ENCODE results near the gene ITLN1.

The ITLN1 gene

GRCh38 chr1:160858097-160858496 lies 26.9 kb downstream of the ITLN1 start:
- DNase-seq (ENCODE audit: low spot score), result no peak

GRCh38 chr1:160855181-160855981 lies 29.6 kb downstream of the ITLN1 start:
- no peak for DNase-seq (ENCODE audit: low spot score)

- DNase-seq (ENCODE audit: low spot score), result no peak
Observed at GRCh38 chr1:160853754-160854153, 31.2 kb downstream of the ITLN1 start.

GRCh38 chr1:160853014-160853413 lies 32.0 kb downstream of the ITLN1 start:
- DNase-seq (ENCODE audit: low spot score), result no peak

GRCh38 chr1:160850993-160851392 lies 34.0 kb downstream of the ITLN1 start:
- no peak for DNase-seq (ENCODE audit: low spot score)

DNA sequence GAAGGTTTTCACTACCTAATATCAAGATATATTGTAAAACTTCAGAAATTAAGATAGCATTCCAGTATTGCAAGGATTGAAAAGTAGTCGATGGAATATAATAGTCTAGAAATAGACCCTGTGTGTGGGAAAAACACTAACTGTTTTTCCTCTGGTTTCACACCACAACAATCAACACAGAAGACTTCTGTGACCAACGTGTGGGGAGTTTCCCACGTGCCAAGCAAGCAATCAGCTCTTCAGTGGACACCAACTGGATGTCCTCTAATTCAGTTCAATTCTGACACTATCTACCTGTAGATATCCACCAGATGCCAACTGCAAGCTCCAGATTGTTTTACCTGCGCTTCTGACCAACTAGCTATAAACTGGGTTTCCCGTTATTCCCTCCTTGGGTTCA lies 34.4 kb downstream of the ITLN1 start:
- DNase-seq (ENCODE audit: low spot score), result no peak

GRCh38 chr1:160846281-160846680 lies 38.7 kb downstream of the ITLN1 start:
- DNase-seq (ENCODE audit: low spot score), result no peak

GRCh38 chr1:160844447-160845232 lies 40.3 kb downstream of the ITLN1 start:
- no peak for DNase-seq (ENCODE audit: low spot score)

GRCh38 chr1:160841079-160841478 lies 43.9 kb downstream of the ITLN1 start:
- no peak for DNase-seq (ENCODE audit: low spot score)

DNA sequence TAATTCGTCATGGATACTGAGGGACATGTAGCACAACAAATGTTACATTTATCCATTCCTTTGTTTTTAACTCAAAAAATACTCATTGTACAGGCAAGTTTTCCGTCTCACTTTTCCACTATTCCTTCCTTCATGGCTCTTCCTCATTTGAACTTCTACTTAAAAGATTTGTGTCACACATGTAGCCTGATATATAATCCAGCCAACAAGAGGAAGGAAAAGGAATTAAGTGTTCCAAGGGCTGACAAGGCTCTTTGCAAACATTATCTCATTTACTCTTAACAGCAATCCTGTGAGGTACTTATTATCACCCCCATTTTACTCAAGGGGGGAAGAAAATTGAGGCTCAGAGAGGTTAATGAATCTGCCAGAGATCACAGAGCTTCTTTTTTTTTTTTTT lies 45.2 kb downstream of the ITLN1 start:
- DNase-seq (ENCODE audit: low spot score), result no peak

GRCh38 chr1:160838888-160839287 lies 46.1 kb downstream of the ITLN1 start:
- no peak for DNase-seq (ENCODE audit: low spot score)

DNA sequence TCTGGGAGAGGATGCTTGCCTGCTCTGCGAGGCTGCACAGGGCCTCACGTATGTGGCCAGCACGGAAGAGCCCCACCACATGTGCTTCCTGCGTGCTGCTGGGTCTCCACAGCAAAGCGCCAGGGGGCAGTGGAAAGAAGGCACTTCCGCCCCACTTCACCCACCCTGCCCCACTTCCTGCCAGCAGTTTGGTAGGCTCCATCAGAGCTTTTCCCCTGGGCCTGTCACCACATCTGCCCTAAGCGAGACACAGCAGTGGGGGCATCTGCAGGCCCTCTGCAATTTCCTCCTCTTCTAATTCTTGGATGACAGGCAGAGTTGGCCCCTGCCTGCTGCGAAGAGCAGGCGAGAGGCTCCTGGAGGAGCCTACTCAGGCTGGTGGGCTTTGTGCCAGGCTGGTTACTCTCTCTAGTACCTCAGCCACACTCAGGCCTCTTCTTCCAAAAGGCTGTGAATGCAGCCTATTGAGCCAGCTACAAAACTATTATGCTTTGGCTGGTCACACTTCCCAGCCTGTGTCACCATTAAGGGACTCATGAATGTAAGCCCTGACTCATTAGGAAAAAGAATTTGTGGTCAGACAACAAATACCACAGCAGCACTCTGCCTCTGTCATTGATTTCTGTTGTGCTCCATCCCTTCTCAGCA lies 47.3 kb downstream of the ITLN1 start:
- no peak for DNase-seq (ENCODE audit: low spot score)

GRCh38 chr1:160836981-160837557 lies 47.9 kb downstream of the ITLN1 start:
- no peak for DNase-seq (ENCODE audit: low spot score)

- DNase-seq (ENCODE audit: low spot score), result no peak
Observed at GRCh38 chr1:160836561-160836960, 48.4 kb downstream of the ITLN1 start.

- no peak for DNase-seq (ENCODE audit: low spot score)
Observed at GRCh38 chr1:160835751-160836150, 49.2 kb downstream of the ITLN1 start.

DNA sequence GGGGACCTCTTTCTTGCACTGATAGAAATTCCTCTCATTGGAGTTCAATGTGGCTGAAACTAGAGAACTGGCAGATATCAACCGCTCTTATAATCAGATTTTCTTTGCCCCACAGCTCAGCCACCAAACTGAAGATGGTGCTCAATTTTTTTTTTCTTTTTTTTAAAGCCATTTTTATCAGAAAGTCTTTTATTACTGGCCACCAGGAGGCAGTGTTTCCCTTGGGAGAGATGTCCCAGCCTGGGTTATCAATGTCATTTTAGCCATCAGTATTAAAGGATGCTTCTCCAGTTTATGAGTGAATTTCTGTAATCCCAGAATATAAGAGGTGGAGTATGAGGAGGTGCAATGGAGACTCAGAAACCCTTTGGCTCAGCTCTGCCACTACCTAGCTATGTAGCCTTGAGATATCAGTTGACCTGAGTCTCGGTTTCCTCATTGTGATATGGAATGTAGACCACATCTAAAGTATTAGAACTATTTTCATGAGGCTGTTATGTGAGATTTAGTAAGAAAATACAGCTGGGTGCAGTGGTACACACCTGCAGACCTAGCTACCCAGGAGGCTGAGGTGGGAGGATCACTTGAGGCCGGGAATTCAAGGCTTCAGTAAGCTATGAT lies 49.9 kb downstream of the ITLN1 start:
- no peak for DNase-seq (ENCODE audit: low spot score)

DNA sequence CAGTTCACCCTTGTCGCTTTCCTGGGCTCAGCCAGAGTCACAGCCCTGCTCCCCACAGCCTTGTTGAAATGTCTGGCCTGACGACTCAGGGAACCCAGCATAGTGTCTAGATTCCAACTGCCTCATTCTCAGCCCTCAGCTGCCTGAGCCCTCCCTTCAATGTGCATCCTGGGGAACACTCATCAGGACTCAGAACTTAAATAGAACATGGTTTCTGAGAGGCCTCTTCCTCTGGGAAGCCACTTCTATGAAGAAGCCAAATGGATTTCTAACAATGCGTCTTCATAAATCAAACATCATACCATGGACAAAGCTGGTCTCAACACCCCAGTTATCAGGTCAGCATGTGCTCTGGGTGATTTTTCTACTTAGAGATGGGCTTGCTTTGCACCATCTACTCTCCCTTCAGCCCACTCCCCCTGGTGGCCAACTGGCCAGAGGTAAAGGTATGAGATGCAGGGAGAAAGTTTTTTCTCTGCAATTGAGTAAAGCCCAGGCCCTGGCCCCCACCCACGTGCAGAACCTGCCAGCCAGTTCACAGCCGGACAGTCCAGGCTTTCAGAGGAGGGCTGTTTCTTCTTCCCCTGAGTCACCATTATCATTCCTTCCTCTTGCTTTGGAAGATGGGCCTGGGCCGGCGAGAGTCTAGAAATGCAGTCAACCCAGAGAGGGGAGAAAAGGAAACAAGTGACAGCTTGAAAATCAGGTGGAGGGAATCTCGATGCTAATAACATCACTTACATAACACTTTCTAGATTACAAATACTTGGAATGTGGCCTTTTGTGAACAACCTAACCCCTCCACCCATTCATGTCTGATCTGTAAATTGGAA lies 54.4 kb downstream of the ITLN1 start:
- DNase-seq (ENCODE audit: low spot score), result no peak

DNA sequence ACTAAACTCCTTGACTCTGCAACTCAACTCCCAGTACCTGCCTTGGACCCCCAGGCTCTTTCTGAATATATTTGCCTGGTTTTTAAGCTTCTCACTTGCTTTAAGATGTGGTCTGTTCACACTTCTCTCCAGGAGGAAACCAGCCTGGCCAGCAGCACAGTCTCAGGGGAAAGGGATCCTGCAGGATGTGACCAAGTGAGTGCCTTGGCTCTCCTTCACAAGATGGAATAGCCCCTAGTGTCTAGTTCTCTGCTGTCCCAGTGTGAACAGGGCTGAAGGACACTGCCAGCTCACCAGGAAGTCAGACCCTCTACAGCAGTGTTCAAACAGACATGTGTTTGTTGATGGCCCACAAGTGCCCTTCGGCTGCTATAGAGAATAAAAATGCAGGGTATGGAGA lies 55.2 kb downstream of the ITLN1 start:
- no peak for DNase-seq (ENCODE audit: low spot score)

- no peak for DNase-seq (ENCODE audit: low spot score)
Observed at GRCh38 chr1:160827418-160827817, 57.6 kb downstream of the ITLN1 start.

DNA sequence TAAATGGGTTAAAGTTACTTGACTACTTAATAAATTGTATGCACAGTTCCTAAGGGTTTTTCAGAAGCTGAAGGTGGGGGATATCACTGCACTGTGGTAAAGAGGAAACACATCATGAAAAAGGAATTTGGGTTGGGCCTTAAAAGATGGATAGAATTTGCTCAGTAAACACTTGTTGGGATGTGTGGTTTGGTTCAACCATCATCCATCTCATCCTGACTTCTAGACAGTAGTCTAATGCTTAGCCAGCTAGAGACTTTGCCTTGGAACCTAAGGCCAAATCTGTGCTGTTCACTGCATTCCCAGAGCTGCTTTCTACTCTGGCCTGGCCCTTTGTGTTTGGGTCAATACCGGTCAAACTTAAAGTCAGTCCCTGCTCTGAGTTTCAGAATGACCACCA lies 58.4 kb downstream of the ITLN1 start:
- no peak for DNase-seq (ENCODE audit: low spot score)
